Measurements from ENCODE around the gene CST7. TPM values are rescaled to one million over a fixed set of nuclear protein-coding genes. Genes with fewer than 3 reads are reported as not detected.

The CST7 gene
- polyA plus RNA-seq, 3 donors from 2014 or later: 2,262 to 2,521 (median 2,438) TPM

GRCh38 chr20:24957326-24958016 lies 8.4 kb downstream of the CST7 start:
- peaks cover 44 to 76% (median 56%) of the 10 kb centered on the region in 3 donors for H3K36me3 Mint-ChIP-seq
- peak overlapping the region; percentile 57 to 68 (median 62) for H3K4me3 Mint-ChIP-seq
- peak overlapping the region; percentile 98 to 100 (median 100) for H3K27ac Mint-ChIP-seq
- H3K4me1 Mint-ChIP-seq: peaks cover 97% of the 10 kb centered on the region in 2 donors
- H3K9me3 Mint-ChIP-seq: no peaks in the 10 kb centered on the region
- no peak for DNase-seq
- peaks cover 61 to 90% (median 78%) of the 10 kb centered on the region in 3 donors for H3K27me3 Mint-ChIP-seq (ENCODE audit: low read depth in 3 of 3)

- peaks cover 53 to 81% (median 65%) of the 10 kb centered on the region in 3 donors for H3K36me3 Mint-ChIP-seq
- H3K4me1 Mint-ChIP-seq: peaks cover 97% of the 10 kb centered on the region in 2 donors
- H3K4me3 Mint-ChIP-seq: peak overlapping the region; percentile 68 to 89 (median 75)
- no peaks in the 10 kb centered on the region for H3K9me3 Mint-ChIP-seq
- peak overlapping the region; percentile 98 to 100 (median 100) for H3K27ac Mint-ChIP-seq
- no peak for DNase-seq
- peaks cover 58 to 83% (median 68%) of the 10 kb centered on the region in 3 donors for H3K27me3 Mint-ChIP-seq (ENCODE audit: low read depth in 3 of 3)
These were observed 9.7 kb downstream of the CST7 start for GRCh38 chr20:24958506-24959385.

- H3K4me3 Mint-ChIP-seq: peak overlapping the region; percentile 68 to 89 (median 75)
- DNase-seq: peak; percentile 51 to 79 (median 74)
- peaks cover 59 to 81% (median 60%) of the 10 kb centered on the region in 3 donors for H3K27me3 Mint-ChIP-seq (ENCODE audit: low read depth in 3 of 3)
- H3K36me3 Mint-ChIP-seq: peaks cover 54 to 80% (median 64%) of the 10 kb centered on the region in 3 donors
- H3K4me1 Mint-ChIP-seq: peaks cover 97 to 98% of the 10 kb centered on the region in 2 donors
- H3K9me3 Mint-ChIP-seq: no peaks in the 10 kb centered on the region
- H3K27ac Mint-ChIP-seq: peak overlapping the region; percentile 98 to 100 (median 100)
These were observed 10.7 kb downstream of the CST7 start for GRCh38 chr20:24959591-24960301.

- Mint-ChIP-seq H3K4me1 (peaks cover 97 to 98% of the 10 kb centered on the region in 2 donors), H3K4me3 (peak overlapping the region; percentile 81 to 89 (median 83)), H3K9me3 (no peaks in the 10 kb centered on the region), H3K27me3 (ENCODE audit: low read depth in 3 of 3) (peaks cover 53 to 80% (median 54%) of the 10 kb centered on the region in 3 donors), H3K27ac (peak overlapping the region; percentile 98 to 100 (median 100)), H3K36me3 (peaks cover 55 to 80% (median 65%) of the 10 kb centered on the region in 3 donors)
- no peak for DNase-seq
These were observed 11.3 kb downstream of the CST7 start for GRCh38 chr20:24960302-24960801.

GRCh38 chr20:24960861-24961260 lies 11.8 kb downstream of the CST7 start:
- Mint-ChIP-seq H3K4me3 (peak overlapping the region; percentile 81 to 89 (median 83)), H3K27ac (peak overlapping the region; percentile 98 to 100 (median 100)), H3K36me3 (peaks cover 56 to 81% (median 68%) of the 10 kb centered on the region in 3 donors), H3K4me1 (peaks cover 97 to 98% of the 10 kb centered on the region in 2 donors), H3K27me3 (ENCODE audit: low read depth in 3 of 3) (peaks cover 52 to 79% (median 53%) of the 10 kb centered on the region in 3 donors), H3K9me3 (no peaks in the 10 kb centered on the region)
- DNase-seq: peak; percentile 85 to 89 (median 88)

- Mint-ChIP-seq H3K4me3 (peak overlapping the region; percentile 81 to 89 (median 83)), H3K27me3 (ENCODE audit: low read depth in 3 of 3) (peaks cover 48 to 74% (median 50%) of the 10 kb centered on the region in 3 donors), H3K27ac (peak overlapping the region; percentile 98 to 100 (median 100)), H3K9me3 (no peaks in the 10 kb centered on the region), H3K4me1 (peaks cover 98% of the 10 kb centered on the region in 2 donors), H3K36me3 (peaks cover 52 to 83% (median 75%) of the 10 kb centered on the region in 3 donors)
- no peak for DNase-seq
These were observed 12.5 kb downstream of the CST7 start for GRCh38 chr20:24961384-24962181.

GRCh38 chr20:24962182-24962492 lies 13.1 kb downstream of the CST7 start:
- H3K9me3 Mint-ChIP-seq: no peaks in the 10 kb centered on the region
- peak overlapping the region; percentile 98 to 100 (median 100) for H3K27ac Mint-ChIP-seq
- H3K4me3 Mint-ChIP-seq: peak overlapping the region; percentile 81 to 89 (median 83)
- peaks cover 51 to 84% (median 73%) of the 10 kb centered on the region in 3 donors for H3K36me3 Mint-ChIP-seq
- no peak for DNase-seq
- peaks cover 95 to 98% of the 10 kb centered on the region in 2 donors for H3K4me1 Mint-ChIP-seq
- H3K27me3 Mint-ChIP-seq (ENCODE audit: low read depth in 3 of 3): peaks cover 47 to 70% (median 49%) of the 10 kb centered on the region in 3 donors

GRCh38 chr20:24962510-24962909 lies 13.4 kb downstream of the CST7 start:
- no peaks in the 10 kb centered on the region for H3K9me3 Mint-ChIP-seq
- DNase-seq: no peak
- H3K4me1 Mint-ChIP-seq: peaks cover 95 to 98% of the 10 kb centered on the region in 2 donors
- peaks cover 43 to 67% (median 49%) of the 10 kb centered on the region in 3 donors for H3K27me3 Mint-ChIP-seq (ENCODE audit: low read depth in 3 of 3)
- H3K4me3 Mint-ChIP-seq: peak overlapping the region; percentile 81 to 89 (median 83)
- peaks cover 52 to 84% (median 75%) of the 10 kb centered on the region in 3 donors for H3K36me3 Mint-ChIP-seq
- peak overlapping the region; percentile 98 to 100 (median 100) for H3K27ac Mint-ChIP-seq

- Mint-ChIP-seq H3K27me3 (ENCODE audit: low read depth in 3 of 3) (peaks cover 39 to 62% (median 49%) of the 10 kb centered on the region in 3 donors), H3K9me3 (no peaks in the 10 kb centered on the region), H3K4me3 (peak overlapping the region; percentile 60 to 89 (median 83)), H3K36me3 (peaks cover 59 to 88% (median 73%) of the 10 kb centered on the region in 3 donors), H3K27ac (peak overlapping the region; percentile 98 to 100 (median 100)), H3K4me1 (peaks cover 94 to 98% of the 10 kb centered on the region in 2 donors)
- no peak for DNase-seq
These were observed 14.8 kb downstream of the CST7 start for GRCh38 chr20:24963672-24964505.

- H3K27me3 Mint-ChIP-seq (ENCODE audit: low read depth in 3 of 3): peaks cover 38 to 59% (median 49%) of the 10 kb centered on the region in 3 donors
- no peaks in the 10 kb centered on the region for H3K9me3 Mint-ChIP-seq
- DNase-seq: no peak
- peak overlapping the region; percentile 44 to 73 (median 57) for H3K4me3 Mint-ChIP-seq
- peak overlapping the region; percentile 98 to 100 (median 100) for H3K27ac Mint-ChIP-seq
- peaks cover 93 to 98% of the 10 kb centered on the region in 2 donors for H3K4me1 Mint-ChIP-seq
- peaks cover 65 to 88% (median 67%) of the 10 kb centered on the region in 3 donors for H3K36me3 Mint-ChIP-seq
These were observed 15.4 kb downstream of the CST7 start for GRCh38 chr20:24964506-24964840.

GRCh38 chr20:24965065-24965919 lies 16.2 kb downstream of the CST7 start:
- Mint-ChIP-seq H3K27ac (peak overlapping the region; percentile 98 to 100 (median 100)), H3K36me3 (peaks cover 60 to 90% (median 67%) of the 10 kb centered on the region in 3 donors), H3K9me3 (no peaks in the 10 kb centered on the region), H3K27me3 (ENCODE audit: low read depth in 3 of 3) (peaks cover 30 to 58% (median 43%) of the 10 kb centered on the region in 3 donors), H3K4me3 (peak overlapping the region; percentile 52 to 80 (median 56)), H3K4me1 (peaks cover 90 to 98% of the 10 kb centered on the region in 2 donors)
- no peak for DNase-seq

Measured in immature natural killer cell (primary cell).